Mucosa of descending colon (tissue), 3 donors: ENCODE results near the gene SCAF1. TPM values are rescaled to one million over a fixed set of nuclear protein-coding genes. Genes with fewer than 3 reads are reported as not detected.
A peak's percentile ranks its signal among the peaks of the same experiment; 100 is the strongest.
"Not testable (repeated sequence)": the region's sequence is repeated elsewhere in the genome, so short reads cannot be mapped to it uniquely, and the experiment has no call there.

Experiments used
- ATAC-seq: fragments of 200-7000 bp; cut with Tn5 transposase; one replicate; pipeline ENCODE4 v1.9.1; 2020; ENCODE audit warnings: mild to moderate bottlenecking, moderate library complexity
- DNase-seq, 3 donors: peaks; one replicate each; pipeline ENCODE4 v3.0.0-alpha.2; 2020
- H3K36me3 ChIP-seq: fragments of 200-600 bp; one replicate; pipeline ENCODE4 v1.8.0; 2021; ENCODE audit warnings: low read depth, mild to moderate bottlenecking
- H3K4me1 ChIP-seq: fragments of 200-600 bp; one replicate; pipeline ENCODE4 v1.8.0; 2021; ENCODE audit warnings: low read depth, mild to moderate bottlenecking
- H3K4me3 ChIP-seq: fragments of 200-600 bp; one replicate; pipeline ENCODE4 v1.8.0; 2021; ENCODE audit warnings: mild to moderate bottlenecking
- H3K9me3 ChIP-seq: fragments of 200-600 bp; one replicate; pipeline ENCODE4 v1.8.0; 2021; ENCODE audit warnings: mild to moderate bottlenecking
- intact Hi-C, 2 donors: fragments of 100-400 bp; cut with DNase I in 1 of 2; cut with micrococcal nuclease in 1 of 2; formaldehyde crosslinking; loops; one replicate each; pipeline versions ENCODE4 v1.11.0 to v1.11.1; 2022; cut with DNase I, micrococcal nuclease
- total RNA-seq, 3 donors: library from RNA; stranded (reverse); fragmentation: NEBNext Ultra II Directional in 2 of 3; extraction: Animal tissue kit (Norgen Biotek cat#: 25700) in 2 of 3; gene quantifications; one replicate each; pipeline versions ENCODE4 v1.2.1 to v1.2.4, GENCODE V29; 2021 to 2023
- TF ChIP-seq, protein P1 (sequence below): fragments of 200-600 bp; IDR thresholded peaks from one replicate; pipeline ENCODE4 v1.8.0; 2022; ENCODE audit warnings: antibody characterized with exemption, mild to moderate bottlenecking
- donor health status: DM: no; HTN: no; CAD: no; lungs with moderate emphysema.
- donor health status: DM: no; HTN: no; CAD: no.
- donor health status: DM: no; HTN: yes; CAD: no.

The SCAF1 gene
- total RNA-seq, 3 donors from 2014 or later: 55.5 to 75.0 (median 56.1) TPM

DNA sequence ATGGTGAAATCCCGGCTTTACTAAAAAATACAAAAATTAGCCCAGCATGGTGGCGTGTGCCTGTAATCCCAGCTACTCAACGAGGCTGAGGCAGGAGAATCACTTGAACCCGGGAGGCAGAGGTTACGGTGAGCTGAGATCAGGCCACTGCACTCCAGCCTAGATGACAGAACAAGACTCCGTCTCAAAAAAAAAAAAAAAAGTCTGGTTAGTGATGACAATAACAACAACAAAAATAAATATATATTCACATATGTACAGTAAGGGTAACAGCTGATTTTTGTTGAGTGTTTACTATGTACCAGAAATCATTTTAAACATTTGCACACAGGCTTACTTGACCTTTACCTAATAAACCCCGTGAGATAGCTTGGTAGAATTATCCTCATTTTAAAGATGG, 25.1 kb upstream of the SCAF1 start:
- ATAC-seq (no peak), DNase-seq (no peak)
- TF ChIP-seq, protein P1, sequence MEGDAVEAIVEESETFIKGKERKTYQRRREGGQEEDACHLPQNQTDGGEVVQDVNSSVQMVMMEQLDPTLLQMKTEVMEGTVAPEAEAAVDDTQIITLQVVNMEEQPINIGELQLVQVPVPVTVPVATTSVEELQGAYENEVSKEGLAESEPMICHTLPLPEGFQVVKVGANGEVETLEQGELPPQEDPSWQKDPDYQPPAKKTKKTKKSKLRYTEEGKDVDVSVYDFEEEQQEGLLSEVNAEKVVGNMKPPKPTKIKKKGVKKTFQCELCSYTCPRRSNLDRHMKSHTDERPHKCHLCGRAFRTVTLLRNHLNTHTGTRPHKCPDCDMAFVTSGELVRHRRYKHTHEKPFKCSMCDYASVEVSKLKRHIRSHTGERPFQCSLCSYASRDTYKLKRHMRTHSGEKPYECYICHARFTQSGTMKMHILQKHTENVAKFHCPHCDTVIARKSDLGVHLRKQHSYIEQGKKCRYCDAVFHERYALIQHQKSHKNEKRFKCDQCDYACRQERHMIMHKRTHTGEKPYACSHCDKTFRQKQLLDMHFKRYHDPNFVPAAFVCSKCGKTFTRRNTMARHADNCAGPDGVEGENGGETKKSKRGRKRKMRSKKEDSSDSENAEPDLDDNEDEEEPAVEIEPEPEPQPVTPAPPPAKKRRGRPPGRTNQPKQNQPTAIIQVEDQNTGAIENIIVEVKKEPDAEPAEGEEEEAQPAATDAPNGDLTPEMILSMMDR: no peak
- H3K4me3 ChIP-seq: no peak overlapping the region
- intact Hi-C loops: no loop called here
- H3K4me1 ChIP-seq: no peaks in the 10 kb centered on the region
- no peaks in the 10 kb centered on the region for H3K9me3 ChIP-seq
- H3K36me3 ChIP-seq: no peaks in the 10 kb centered on the region

- intact Hi-C loops, H3K9me3 ChIP-seq, ATAC-seq, H3K36me3 ChIP-seq, H3K4me3 ChIP-seq, H3K4me1 ChIP-seq, DNase-seq: not testable (repeated sequence)
These were observed 24.1 kb upstream of the SCAF1 start for GRCh38 chr19:49617860-49618259.

- ATAC-seq (peak; percentile 34), DNase-seq (no peak)
- TF ChIP-seq, protein P1: no peak
- intact Hi-C loops: no loop called here
- Histone ChIP-seq H3K9me3 (no peaks in the 10 kb centered on the region), H3K36me3 (no peaks in the 10 kb centered on the region), H3K4me1 (no peaks in the 10 kb centered on the region), H3K4me3 (no peak overlapping the region)
These were observed 16.8 kb upstream of the SCAF1 start for GRCh38 chr19:49624967-49625910.

GRCh38 chr19:49626226-49626625, 15.8 kb upstream of the SCAF1 start:
- H3K4me3 ChIP-seq: no peak overlapping the region
- no peaks in the 10 kb centered on the region for H3K9me3 ChIP-seq
- DNase-seq (no peak), ATAC-seq (no peak)
- no peaks in the 10 kb centered on the region for H3K4me1 ChIP-seq
- intact Hi-C loops: no loop called here
- TF ChIP-seq, protein P1: no peak
- H3K36me3 ChIP-seq: no peaks in the 10 kb centered on the region

DNA sequence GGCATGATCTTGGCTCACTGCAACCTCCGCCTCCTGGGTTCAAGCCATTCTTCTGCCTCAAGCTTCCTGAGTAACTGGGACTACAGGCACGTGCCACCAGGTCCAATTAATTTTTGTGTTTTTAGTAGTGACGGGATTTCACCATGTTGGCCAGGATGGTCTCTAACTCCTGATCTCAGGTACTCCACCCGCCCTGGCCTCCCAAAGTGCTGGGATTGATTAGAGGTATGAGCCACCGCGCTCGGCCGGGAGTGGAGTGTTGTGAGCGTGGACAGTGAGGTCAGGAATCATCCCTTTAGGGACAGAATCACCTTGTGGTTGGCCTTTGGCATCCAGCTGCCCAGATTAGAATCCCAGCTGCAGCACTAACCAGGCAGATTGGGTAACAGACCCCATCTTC, 12.3 kb upstream of the SCAF1 start:
- H3K9me3 ChIP-seq: no peaks in the 10 kb centered on the region
- intact Hi-C loops: no loop called here
- no peak for DNase-seq
- no peak overlapping the region for H3K4me3 ChIP-seq
- H3K4me1 ChIP-seq: no peaks in the 10 kb centered on the region
- no peaks in the 10 kb centered on the region for H3K36me3 ChIP-seq
- no peak for ATAC-seq
- TF ChIP-seq, protein P1: no peak

DNA sequence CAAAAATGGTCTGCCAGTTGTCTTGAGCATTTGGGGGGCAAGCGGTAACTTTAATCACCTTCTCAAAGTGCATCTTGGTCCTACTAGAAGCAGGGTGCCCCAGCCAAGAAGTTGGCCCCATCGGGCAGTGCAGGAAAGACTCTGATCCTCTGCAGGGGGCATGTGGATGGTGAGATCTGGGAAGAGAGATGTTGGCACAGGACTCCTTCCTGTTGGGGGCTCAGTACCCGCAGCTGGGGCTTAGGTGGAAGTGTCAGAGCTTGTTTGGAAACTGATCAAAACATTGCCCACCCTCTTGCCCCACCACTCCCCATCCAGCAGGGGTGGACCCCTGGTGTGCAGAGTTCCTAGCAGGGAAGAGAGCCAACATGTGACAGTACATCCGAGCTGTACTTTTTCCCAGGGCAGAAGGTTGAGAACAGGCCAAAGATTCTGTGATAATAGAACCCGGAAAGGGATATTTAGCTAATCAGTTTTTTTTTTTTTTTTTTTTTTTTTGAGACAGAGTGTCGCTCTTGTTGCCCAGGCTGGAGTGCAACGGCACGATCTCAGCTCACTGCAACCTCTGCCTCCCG, 10.9 kb upstream of the SCAF1 start:
- H3K9me3 ChIP-seq: no peaks in the 10 kb centered on the region
- no peak for ATAC-seq

More for the DNA sequence above, 10.9 kb upstream of the SCAF1 start:
- TF ChIP-seq, protein P1: no peak
- Histone ChIP-seq H3K4me1 (no peaks in the 10 kb centered on the region), H3K4me3 (no peak overlapping the region), H3K36me3 (no peaks in the 10 kb centered on the region)
- intact Hi-C loops: no loop called here
- no peak for DNase-seq
